Measurements from ENCODE around the gene LYVE1. TPM values are rescaled to one million over a fixed set of nuclear protein-coding genes. Genes with fewer than 3 reads are reported as not detected.

Gene LYVE1
- total RNA-seq, result 0.36 and 1.1 TPM in 2 replicates

GRCh38 chr11:10568486-10568941 lies at the start of gene LYVE1:
Gene LYVE1, minus strand, starts transcription at chr11:10568665. Its CDS starts 133 bp downstream, at chr11:10568532.

GRCh38 chr11:10540915-10541560 lies 27.4 kb downstream of the LYVE1 start, which contains the start of gene RNF141:
Gene RNF141, minus strand, starts transcription at chr11:10541187. Its CDS starts 7,029 bp downstream, at chr11:10534158.

Other genes with a start within 250 kb of the LYVE1 start
- 3.2 and 4.5 TPM in 2 replicates for gene AMPD3, start 113.4 kb downstream of the LYVE1 start, total RNA-seq
- gene RNF141, start 27.5 kb downstream of the LYVE1 start, total RNA-seq, result 19.1 and 24.8 TPM in 2 replicates
- 3.1 and 4.0 TPM in 2 replicates for gene IRAG1, start 125.1 kb upstream of the LYVE1 start, total RNA-seq
- gene CTR9, start 182.6 kb upstream of the LYVE1 start, total RNA-seq, result 12.3 and 23.0 TPM in 2 replicates
- 446 and 495 TPM in 2 replicates for gene EIF4G2, start 240.3 kb upstream of the LYVE1 start, total RNA-seq

All from cardiac atrium fibroblast (primary cell).